ENCODE results near the gene PGPEP1.
"Not testable (repeated sequence)": the region's sequence is repeated elsewhere in the genome, so short reads cannot be mapped to it uniquely, and the experiment has no call there.

DNA sequence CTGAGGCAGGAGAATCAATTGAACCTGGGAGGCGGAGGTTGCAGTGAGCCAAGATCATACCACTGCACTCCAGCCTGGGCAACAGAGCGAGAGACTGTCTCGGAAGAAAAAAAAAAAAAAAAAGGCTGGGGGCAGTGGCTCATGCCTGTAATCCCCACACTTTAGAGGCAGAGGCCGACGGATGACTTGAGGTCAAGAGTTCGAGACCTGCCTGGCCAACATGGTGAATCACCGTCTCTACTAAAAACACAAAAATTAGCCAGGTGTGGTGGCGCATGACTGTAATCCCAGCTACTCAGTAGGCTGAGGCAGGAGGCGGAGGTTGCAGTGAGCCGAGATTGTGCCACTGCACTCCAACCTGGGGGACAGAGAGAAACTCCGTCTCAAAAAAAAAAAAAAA, 43.2 kb downstream of the PGPEP1 start:
- TF ChIP-seq, protein P1, sequence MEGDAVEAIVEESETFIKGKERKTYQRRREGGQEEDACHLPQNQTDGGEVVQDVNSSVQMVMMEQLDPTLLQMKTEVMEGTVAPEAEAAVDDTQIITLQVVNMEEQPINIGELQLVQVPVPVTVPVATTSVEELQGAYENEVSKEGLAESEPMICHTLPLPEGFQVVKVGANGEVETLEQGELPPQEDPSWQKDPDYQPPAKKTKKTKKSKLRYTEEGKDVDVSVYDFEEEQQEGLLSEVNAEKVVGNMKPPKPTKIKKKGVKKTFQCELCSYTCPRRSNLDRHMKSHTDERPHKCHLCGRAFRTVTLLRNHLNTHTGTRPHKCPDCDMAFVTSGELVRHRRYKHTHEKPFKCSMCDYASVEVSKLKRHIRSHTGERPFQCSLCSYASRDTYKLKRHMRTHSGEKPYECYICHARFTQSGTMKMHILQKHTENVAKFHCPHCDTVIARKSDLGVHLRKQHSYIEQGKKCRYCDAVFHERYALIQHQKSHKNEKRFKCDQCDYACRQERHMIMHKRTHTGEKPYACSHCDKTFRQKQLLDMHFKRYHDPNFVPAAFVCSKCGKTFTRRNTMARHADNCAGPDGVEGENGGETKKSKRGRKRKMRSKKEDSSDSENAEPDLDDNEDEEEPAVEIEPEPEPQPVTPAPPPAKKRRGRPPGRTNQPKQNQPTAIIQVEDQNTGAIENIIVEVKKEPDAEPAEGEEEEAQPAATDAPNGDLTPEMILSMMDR (IDR thresholded peaks at IDR 0.05) = not testable (repeated sequence)
- TF ChIP-seq POLR2A (IDR thresholded peaks at IDR 0.05) = not testable (repeated sequence)

Data from testis (tissue), 2 donors.